Panc1 (cell line): ENCODE measurements around the gene TTC28.

Source experiments
- CTCF ChIP-seq: fragments of 450-650 bp; IDR thresholded peaks from 2 replicates; pipeline ENCODE4 v1.5.1; 2017; ENCODE audit warnings: mild to moderate bottlenecking
- POLR2AphosphoS5 ChIP-seq: IDR thresholded peaks from 2 replicates; pipeline ENCODE4 v1.6.1; 2012; ENCODE audit warnings: mild to moderate bottlenecking, low read depth, low read length, moderate library complexity

GRCh38 chr22:28008649-28009048 lies 671.0 kb downstream of the TTC28 start:
- TF ChIP-seq POLR2AphosphoS5 (no peak), CTCF (no peak)
